ENCODE measurements around the gene EFCC1. TPM values are rescaled to one million over a fixed set of nuclear protein-coding genes. Genes with fewer than 3 reads are reported as not detected.

The EFCC1 gene
- total and polyA plus RNA-seq, 2 experiments from 2014 or later, result 0.23 to 0.50 TPM

- Histone ChIP-seq H3K9me3 (ENCODE audit: low read depth) (no peaks in the 10 kb centered on the region), H3K27ac (no peak overlapping the region), H3K27me3 (no peaks in the 10 kb centered on the region), H3K4me2 (no peak overlapping the region), H3K4me1 (ENCODE audit: insufficient read depth) (no peaks in the 10 kb centered on the region), H3K36me3 (replicated peaks; ENCODE audit: insufficient read depth, low read depth) (no peaks in the 10 kb centered on the region), H3K4me3 (no peak overlapping the region), H2AFZ (no peak overlapping the region), H4K20me1 (ENCODE audit: insufficient read depth, poor library complexity, severe bottlenecking) (no peaks in the 10 kb centered on the region), H3K79me2 (no peaks in the 10 kb centered on the region), H3K9me2 (replicated peaks; ENCODE audit: insufficient read depth) (no peaks in the 10 kb centered on the region)
- 92% methylated on average over 19 of the region's 19 CpGs for WGBS (ENCODE audit: low lambda C conversion rate, missing lambda C conversion rate)
- no peak for DNase-seq (ENCODE audit: low spot score)
- TF ChIP-seq EZH2phosphoT487 (IDR thresholded peaks at IDR 0.05; ENCODE audit: low read depth, severe bottlenecking, unreplicated experiment) (no peak), CTCF (IDR thresholded peaks at IDR 0.05; ENCODE audit: poor library complexity) (no peak), EZH2 (IDR thresholded peaks at IDR 0.05; ENCODE audit: borderline replicate concordance) (no peak)
These were observed 60.2 kb downstream of the EFCC1 start for GRCh38 chr3:129061023-129061887.

DNA sequence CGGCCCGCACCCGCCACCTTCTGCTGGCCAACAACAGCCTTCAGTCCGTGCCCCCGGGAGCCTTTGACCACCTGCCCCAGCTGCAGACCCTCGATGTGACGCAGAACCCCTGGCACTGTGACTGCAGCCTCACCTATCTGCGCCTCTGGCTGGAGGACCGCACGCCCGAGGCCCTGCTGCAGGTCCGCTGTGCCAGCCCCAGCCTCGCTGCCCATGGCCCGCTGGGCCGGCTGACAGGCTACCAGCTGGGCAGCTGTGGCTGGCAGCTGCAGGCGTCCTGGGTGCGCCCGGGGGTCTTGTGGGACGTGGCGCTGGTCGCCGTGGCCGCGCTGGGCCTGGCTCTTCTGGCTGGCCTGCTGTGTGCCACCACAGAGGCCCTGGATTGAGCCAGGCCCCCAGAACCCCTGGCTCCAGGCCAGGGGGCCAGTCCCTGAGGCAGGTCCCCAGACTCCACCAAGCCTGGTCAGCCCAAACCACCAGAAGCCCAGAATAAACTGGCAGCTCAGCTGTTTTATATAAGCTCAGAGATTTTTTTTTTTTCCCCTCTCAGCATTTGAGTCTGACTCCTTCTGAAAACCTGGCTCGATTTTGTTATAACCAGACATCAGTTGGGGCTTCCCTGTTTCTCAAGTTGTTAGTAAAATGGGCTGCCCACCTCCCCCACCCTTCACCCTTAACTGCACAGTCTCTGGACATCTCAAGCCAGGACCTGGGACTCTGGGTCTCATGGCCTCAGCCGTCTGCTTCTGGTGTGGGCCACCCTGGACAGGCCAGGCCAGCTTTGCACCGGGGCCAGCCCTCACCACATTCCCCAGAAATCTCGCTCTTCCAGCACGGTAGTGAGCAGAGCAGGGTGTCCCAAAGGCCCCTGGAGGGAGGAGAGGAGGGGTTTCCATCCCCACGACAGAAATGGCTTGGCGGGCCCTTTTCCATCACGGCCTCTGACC, 61.1 kb downstream of the EFCC1 start:
- Histone ChIP-seq H3K36me3 (replicated peaks; ENCODE audit: insufficient read depth, low read depth) (no peaks in the 10 kb centered on the region), H3K27ac (no peak overlapping the region), H3K27me3 (no peaks in the 10 kb centered on the region), H2AFZ (no peak overlapping the region), H3K4me1 (ENCODE audit: insufficient read depth) (no peaks in the 10 kb centered on the region), H3K4me3 (no peak overlapping the region), H4K20me1 (ENCODE audit: insufficient read depth, poor library complexity, severe bottlenecking) (no peaks in the 10 kb centered on the region), H3K4me2 (no peak overlapping the region), H3K9me2 (replicated peaks; ENCODE audit: insufficient read depth) (no peaks in the 10 kb centered on the region), H3K9me3 (ENCODE audit: low read depth) (no peaks in the 10 kb centered on the region), H3K79me2 (no peaks in the 10 kb centered on the region)
- TF ChIP-seq EZH2phosphoT487 (IDR thresholded peaks at IDR 0.05; ENCODE audit: low read depth, severe bottlenecking, unreplicated experiment) (no peak), CTCF (IDR thresholded peaks at IDR 0.05; ENCODE audit: poor library complexity) (no peak), EZH2 (IDR thresholded peaks at IDR 0.05; ENCODE audit: borderline replicate concordance) (no peak)
- 92% methylated on average over 32 of the region's 32 CpGs for WGBS (ENCODE audit: low lambda C conversion rate, missing lambda C conversion rate)
- no peak for DNase-seq (ENCODE audit: low spot score)

DNA sequence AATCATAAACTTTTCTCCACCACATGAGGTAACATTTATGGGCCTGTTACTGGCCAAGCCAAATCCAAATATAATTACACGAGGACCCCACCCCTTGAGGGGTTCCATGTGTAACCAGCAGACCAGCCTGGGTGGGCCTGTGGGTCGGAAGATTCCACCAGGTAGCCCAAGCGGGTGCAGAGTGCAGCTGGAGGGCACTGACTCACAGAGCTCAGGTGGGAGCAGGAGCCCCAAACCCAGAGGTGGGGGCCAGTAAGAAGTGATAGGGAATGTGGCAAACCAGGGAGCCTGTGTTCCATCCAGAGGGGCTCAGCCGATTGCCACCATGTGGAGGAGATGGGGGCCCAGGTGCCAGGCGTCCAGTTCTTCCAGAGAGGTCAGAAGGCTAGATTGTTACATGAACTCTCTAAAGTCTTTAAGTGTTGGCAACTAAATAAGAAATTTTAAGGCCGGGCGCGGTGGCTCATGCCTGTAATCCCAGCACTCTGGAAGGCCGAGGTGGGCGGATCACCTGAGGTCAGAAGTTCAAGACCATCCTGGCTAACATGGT, 62.1 kb downstream of the EFCC1 start:
- Histone ChIP-seq H3K27ac (no peak overlapping the region), H3K36me3 (replicated peaks; ENCODE audit: insufficient read depth, low read depth) (no peaks in the 10 kb centered on the region), H3K4me1 (ENCODE audit: insufficient read depth) (no peaks in the 10 kb centered on the region), H2AFZ (no peak overlapping the region), H3K9me3 (ENCODE audit: low read depth) (no peaks in the 10 kb centered on the region), H3K9me2 (replicated peaks; ENCODE audit: insufficient read depth) (no peaks in the 10 kb centered on the region), H3K4me3 (no peak overlapping the region), H3K27me3 (no peaks in the 10 kb centered on the region), H3K79me2 (no peaks in the 10 kb centered on the region), H4K20me1 (ENCODE audit: insufficient read depth, poor library complexity, severe bottlenecking) (no peaks in the 10 kb centered on the region), H3K4me2 (no peak overlapping the region)
- DNase-seq (ENCODE audit: low spot score), result no peak
- WGBS (ENCODE audit: low lambda C conversion rate, missing lambda C conversion rate), result 85% methylated on average over 10 of the region's 10 CpGs
- no peak for TF ChIP-seq EZH2 (IDR thresholded peaks at IDR 0.05; ENCODE audit: borderline replicate concordance)
- no peak for TF ChIP-seq CTCF (IDR thresholded peaks at IDR 0.05; ENCODE audit: poor library complexity)
- no peak for TF ChIP-seq EZH2phosphoT487 (IDR thresholded peaks at IDR 0.05; ENCODE audit: low read depth, severe bottlenecking, unreplicated experiment)
